OCI-LY7 (cell line): ENCODE data around the gene LEMD1.

Source experiments
- EZH2phosphoT487 ChIP-seq: fragments of 200-600 bp; sonication (generic); IDR thresholded peaks from 2 replicates; pipeline ENCODE4 v1.6.1; 2018; ENCODE audit warnings: low read depth, borderline replicate concordance, mild to moderate bottlenecking, mixed run types, antibody characterized with exemption, low read length, moderate library complexity, mixed read lengths
- TF ChIP-seq, protein P1 (sequence below): fragments of 200-600 bp; sonication (generic); conservative IDR thresholded peaks from 2 replicates; pipeline ENCODE4 v1.5.1; 2014; ENCODE audit warnings: mild to moderate bottlenecking, antibody characterized with exemption, low read length, moderate library complexity, mixed read lengths

DNA sequence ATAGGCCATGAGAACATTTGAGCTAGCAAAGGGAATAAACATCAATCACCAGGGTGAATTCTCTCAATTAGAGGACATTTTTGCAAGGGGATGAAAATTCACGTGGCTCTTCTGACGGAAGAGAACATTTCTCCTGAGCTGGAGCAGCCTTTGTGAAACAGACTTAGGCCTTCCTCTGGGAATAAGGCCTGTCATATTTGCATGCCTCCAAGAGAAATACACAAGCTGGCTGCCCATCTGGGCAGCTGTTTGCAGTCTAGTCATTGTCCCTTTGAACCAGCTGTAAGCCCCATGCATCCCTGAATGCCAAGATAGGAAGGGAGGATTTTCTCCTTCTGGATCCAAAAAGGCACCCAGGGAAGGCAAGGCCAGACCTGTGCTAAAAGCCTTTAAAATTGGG, 5.5 kb downstream of the LEMD1 start:
- no peak for TF ChIP-seq EZH2phosphoT487
- TF ChIP-seq, protein P1, sequence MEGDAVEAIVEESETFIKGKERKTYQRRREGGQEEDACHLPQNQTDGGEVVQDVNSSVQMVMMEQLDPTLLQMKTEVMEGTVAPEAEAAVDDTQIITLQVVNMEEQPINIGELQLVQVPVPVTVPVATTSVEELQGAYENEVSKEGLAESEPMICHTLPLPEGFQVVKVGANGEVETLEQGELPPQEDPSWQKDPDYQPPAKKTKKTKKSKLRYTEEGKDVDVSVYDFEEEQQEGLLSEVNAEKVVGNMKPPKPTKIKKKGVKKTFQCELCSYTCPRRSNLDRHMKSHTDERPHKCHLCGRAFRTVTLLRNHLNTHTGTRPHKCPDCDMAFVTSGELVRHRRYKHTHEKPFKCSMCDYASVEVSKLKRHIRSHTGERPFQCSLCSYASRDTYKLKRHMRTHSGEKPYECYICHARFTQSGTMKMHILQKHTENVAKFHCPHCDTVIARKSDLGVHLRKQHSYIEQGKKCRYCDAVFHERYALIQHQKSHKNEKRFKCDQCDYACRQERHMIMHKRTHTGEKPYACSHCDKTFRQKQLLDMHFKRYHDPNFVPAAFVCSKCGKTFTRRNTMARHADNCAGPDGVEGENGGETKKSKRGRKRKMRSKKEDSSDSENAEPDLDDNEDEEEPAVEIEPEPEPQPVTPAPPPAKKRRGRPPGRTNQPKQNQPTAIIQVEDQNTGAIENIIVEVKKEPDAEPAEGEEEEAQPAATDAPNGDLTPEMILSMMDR, result no peak
